Measurements from ENCODE around the gene HOXD11.

HOXD11 gene

GRCh38 chr2:176076796-176077195, 30.3 kb upstream of the HOXD11 start:
- DNase-seq (ENCODE audit: low read depth), result no peak
- no peak overlapping the region for H3K4me3 ChIP-seq (ENCODE audit: control insufficient read depth, low read depth, low read length)
- TF ChIP-seq CTCF (IDR thresholded peaks at IDR 0.05; ENCODE audit: control insufficient read depth, insufficient read depth, low read depth, low read length, missing control alignments), result no peak

- DNase-seq (ENCODE audit: low read depth), result no peak
- no peak for TF ChIP-seq CTCF (IDR thresholded peaks at IDR 0.05; ENCODE audit: control insufficient read depth, insufficient read depth, low read depth, low read length, missing control alignments)
- peak overlapping the region; percentile 31 for H3K4me3 ChIP-seq (ENCODE audit: control insufficient read depth, low read depth, low read length)
These were observed 28.4 kb upstream of the HOXD11 start for GRCh38 chr2:176078541-176079284.

GRCh38 chr2:176079285-176079830, 27.7 kb upstream of the HOXD11 start:
- DNase-seq (ENCODE audit: low read depth), result no peak
- TF ChIP-seq CTCF (IDR thresholded peaks at IDR 0.05; ENCODE audit: control insufficient read depth, insufficient read depth, low read depth, low read length, missing control alignments), result no peak
- H3K4me3 ChIP-seq (ENCODE audit: control insufficient read depth, low read depth, low read length), result peak overlapping the region; percentile 31

GRCh38 chr2:176079831-176080539, 27.1 kb upstream of the HOXD11 start:
- peak; percentile 66 for TF ChIP-seq CTCF (IDR thresholded peaks at IDR 0.05; ENCODE audit: control insufficient read depth, insufficient read depth, low read depth, low read length, missing control alignments)
- no peak for DNase-seq (ENCODE audit: low read depth)
- H3K4me3 ChIP-seq (ENCODE audit: control insufficient read depth, low read depth, low read length), result peak overlapping the region; percentile 31

- TF ChIP-seq CTCF (IDR thresholded peaks at IDR 0.05; ENCODE audit: control insufficient read depth, insufficient read depth, low read depth, low read length, missing control alignments), result no peak
- peak overlapping the region; percentile 23 for H3K4me3 ChIP-seq (ENCODE audit: control insufficient read depth, low read depth, low read length)
- DNase-seq (ENCODE audit: low read depth), result no peak
These were observed 26.3 kb upstream of the HOXD11 start for GRCh38 chr2:176080540-176081375.

GRCh38 chr2:176081376-176081836, 25.7 kb upstream of the HOXD11 start:
- DNase-seq (ENCODE audit: low read depth), result no peak
- H3K4me3 ChIP-seq (ENCODE audit: control insufficient read depth, low read depth, low read length), result no peak overlapping the region
- TF ChIP-seq CTCF (IDR thresholded peaks at IDR 0.05; ENCODE audit: control insufficient read depth, insufficient read depth, low read depth, low read length, missing control alignments), result no peak
